Endometrial microvascular endothelial cells (primary cell): ENCODE results near the gene EFHC1. TPM values are rescaled to one million over a fixed set of nuclear protein-coding genes. Genes with fewer than 3 reads are reported as not detected.

Experiments used
- in situ Hi-C: cut with HindIII; loops from 2 replicates; pipeline ENCODE4 v1.10.0; 2017; ENCODE audit warnings: low sequenced_read_pairs, low pct_unique_long_range_greater_than_20kb; ENCODE audit errors: inconsistent ontology term
- total RNA-seq: library from RNA; depleted of rRNA; stranded (reverse); fragments of >200 nt; gene quantifications from one replicate; pipeline ENCODE4 v1.2.3, GENCODE V29; 2015; ENCODE audit errors: inconsistent ontology term

EFHC1 gene
- total RNA-seq, result 24.4 TPM

- in situ Hi-C loops, result loop anchor here (10.0 kb wide), 1 partner anchor 155 kb away; the partner anchor contains the start of gene TRAM2
Observed at GRCh38 chr6:52419809-52420667, at the start of gene EFHC1. EFHC1 (plus strand) TSS chr6:52420342; CDS start chr6:52420411, 69 bp downstream.

GRCh38 chr6:52371656-52372191 is 48.4 kb upstream of the EFHC1 start:
- in situ Hi-C loops, result no loop called here

GRCh38 chr6:52373151-52373690 is 46.9 kb upstream of the EFHC1 start:
- in situ Hi-C loops, result no loop called here

- in situ Hi-C loops, result no loop called here
Observed at GRCh38 chr6:52374247-52374646, 45.9 kb upstream of the EFHC1 start.

- in situ Hi-C loops, result loop anchor here (25.0 kb wide), 1 partner anchor 89 kb away; the partner anchor contains the start of gene MCM3
Observed at GRCh38 chr6:52375780-52376556, 44.2 kb upstream of the EFHC1 start.

GRCh38 chr6:52376763-52377162 is 43.4 kb upstream of the EFHC1 start:
- in situ Hi-C loops, result loop anchor here (25.0 kb wide), 1 partner anchor 89 kb away; the partner anchor contains the start of gene MCM3

GRCh38 chr6:52377538-52378221 is 42.5 kb upstream of the EFHC1 start:
- in situ Hi-C loops, result loop anchor here (25.0 kb wide), 1 partner anchor 90 kb away; the partner anchor contains the start of gene MCM3

- in situ Hi-C loops, result loop anchor here (25.0 kb wide), 1 partner anchor 94 kb away; the partner anchor contains the start of gene MCM3
Observed at GRCh38 chr6:52381249-52381648, 38.9 kb upstream of the EFHC1 start.

- in situ Hi-C loops, result loop anchor here (25.0 kb wide), 1 partner anchor 97 kb away; the partner anchor contains the start of gene MCM3
Observed at GRCh38 chr6:52384145-52384766, 35.9 kb upstream of the EFHC1 start.

GRCh38 chr6:52385074-52385473 is 35.1 kb upstream of the EFHC1 start:
- in situ Hi-C loops, result loop anchor here (25.0 kb wide), 1 partner anchor 98 kb away; the partner anchor contains the start of gene MCM3

- in situ Hi-C loops, result loop anchor here (25.0 kb wide), 1 partner anchor 101 kb away; the partner anchor contains the start of gene MCM3
Observed at GRCh38 chr6:52388119-52388518, 32.0 kb upstream of the EFHC1 start.

- in situ Hi-C loops, result loop anchor here (25.0 kb wide), 1 partner anchor 101 kb away; the partner anchor contains the start of gene MCM3
Observed at GRCh38 chr6:52388790-52389189, 31.4 kb upstream of the EFHC1 start.

- in situ Hi-C loops, result loop anchor here (25.0 kb wide), 1 partner anchor 102 kb away; the partner anchor contains the start of gene MCM3
Observed at GRCh38 chr6:52389264-52389625, 30.9 kb upstream of the EFHC1 start.

GRCh38 chr6:52389626-52390360 is 30.3 kb upstream of the EFHC1 start:
- in situ Hi-C loops, result loop anchor here (25.0 kb wide), 1 partner anchor 102 kb away; the partner anchor contains the start of gene MCM3

- in situ Hi-C loops, result loop anchor here (25.0 kb wide), 1 partner anchor 103 kb away; the partner anchor contains the start of gene MCM3
Observed at GRCh38 chr6:52390361-52390727, 29.8 kb upstream of the EFHC1 start.

- in situ Hi-C loops, result loop anchor here (25.0 kb wide), 1 partner anchor 104 kb away; the partner anchor contains the start of gene MCM3
Observed at GRCh38 chr6:52391599-52391998, 28.5 kb upstream of the EFHC1 start.

GRCh38 chr6:52392944-52393343 is 27.2 kb upstream of the EFHC1 start:
- in situ Hi-C loops, result loop anchor here (25.0 kb wide), 1 partner anchor 106 kb away; the partner anchor contains the start of gene MCM3
